ENCODE measurements around the gene LIN7A.

DNA sequence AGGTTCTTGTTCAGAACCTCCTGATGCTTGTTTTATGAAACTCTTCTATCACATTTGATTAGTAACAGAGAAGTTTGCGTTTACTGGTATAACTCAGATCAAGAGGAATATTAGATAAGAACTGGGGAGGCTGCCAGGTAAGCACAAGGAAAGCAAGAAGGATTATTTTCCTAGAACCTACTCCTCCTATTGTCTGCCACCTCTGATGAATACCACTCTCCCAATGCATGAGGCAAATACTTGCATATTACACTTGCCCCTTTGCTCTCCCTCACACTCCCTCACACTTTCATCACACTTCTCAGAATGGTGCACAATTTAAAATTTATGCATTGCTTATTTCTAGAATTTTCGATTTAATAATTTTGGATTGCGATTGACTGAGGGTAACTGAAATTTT, 43.6 kb downstream of the LIN7A start:
- TF ChIP-seq CTCF (IDR thresholded peaks at IDR 0.05) (no peak), POLR2AphosphoS5 (IDR thresholded peaks at IDR 0.05) (no peak)

All from gastroesophageal sphincter (tissue), 3 donors.